Fibroblast of the conjunctiva (primary cell): ENCODE data around the gene PDE11A.
"Not testable (repeated sequence)": the region's sequence is repeated elsewhere in the genome, so short reads cannot be mapped to it uniquely, and the experiment has no call there.

Source experiments
- DNase-seq: peaks from one replicate; pipeline ENCODE4 v3.0.0-alpha.2; 2010; ENCODE audit warnings: low read depth

PDE11A gene

DNA sequence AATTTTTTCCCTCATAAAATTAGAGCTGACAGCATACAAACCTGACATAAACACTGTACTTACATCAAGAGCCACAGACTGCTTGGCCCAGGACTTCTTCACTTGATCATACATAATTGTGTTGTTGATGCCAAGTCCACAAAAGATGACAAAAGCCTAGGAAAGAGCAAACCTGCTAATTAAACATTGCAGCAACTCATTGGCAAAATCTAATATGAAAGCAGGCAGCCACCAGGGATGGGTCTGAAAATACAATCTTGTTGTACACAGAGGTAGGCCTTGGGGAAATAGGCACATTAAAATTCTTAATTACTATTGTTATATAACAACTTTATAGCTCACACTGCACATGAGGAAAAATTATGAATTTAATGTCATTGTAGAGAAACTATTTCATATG, 255.8 kb downstream of the PDE11A start:
- DNase-seq, result no peak

DNA sequence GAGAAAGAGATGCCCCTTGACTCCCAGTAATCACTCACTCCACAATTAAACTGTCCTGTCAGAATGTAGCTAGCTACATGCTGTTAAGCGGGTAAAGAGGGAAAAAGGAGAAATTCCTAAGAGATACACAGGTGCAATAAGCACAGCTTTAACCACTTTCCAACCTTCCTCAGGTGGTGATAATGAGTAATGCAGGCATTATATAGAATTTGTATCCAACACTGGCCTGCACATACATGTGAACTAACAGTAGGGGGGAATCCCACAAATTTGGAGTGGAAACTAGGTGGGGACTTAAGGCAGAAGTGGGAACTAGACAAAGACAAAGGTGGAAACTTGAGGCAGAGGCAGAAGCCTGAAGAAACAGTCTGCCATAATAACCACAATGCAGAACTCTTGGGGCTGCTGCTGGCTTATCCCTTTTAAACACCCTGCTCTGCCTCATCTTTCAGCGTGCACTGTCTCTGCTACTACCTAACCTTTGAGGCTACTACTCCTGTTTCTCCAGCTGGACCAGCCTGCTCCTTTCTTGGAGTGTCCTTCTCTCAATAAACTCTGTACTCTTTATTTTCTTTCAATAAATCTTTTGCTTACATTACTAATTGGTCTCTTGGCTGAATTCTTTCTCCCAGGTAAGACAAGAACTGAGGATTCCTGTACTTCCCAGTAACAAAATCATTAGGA, 259.7 kb downstream of the PDE11A start:
- DNase-seq, result no peak

- no peak for DNase-seq
Observed at GRCh38 chr2:177810906-177811305, 261.7 kb downstream of the PDE11A start.

DNA sequence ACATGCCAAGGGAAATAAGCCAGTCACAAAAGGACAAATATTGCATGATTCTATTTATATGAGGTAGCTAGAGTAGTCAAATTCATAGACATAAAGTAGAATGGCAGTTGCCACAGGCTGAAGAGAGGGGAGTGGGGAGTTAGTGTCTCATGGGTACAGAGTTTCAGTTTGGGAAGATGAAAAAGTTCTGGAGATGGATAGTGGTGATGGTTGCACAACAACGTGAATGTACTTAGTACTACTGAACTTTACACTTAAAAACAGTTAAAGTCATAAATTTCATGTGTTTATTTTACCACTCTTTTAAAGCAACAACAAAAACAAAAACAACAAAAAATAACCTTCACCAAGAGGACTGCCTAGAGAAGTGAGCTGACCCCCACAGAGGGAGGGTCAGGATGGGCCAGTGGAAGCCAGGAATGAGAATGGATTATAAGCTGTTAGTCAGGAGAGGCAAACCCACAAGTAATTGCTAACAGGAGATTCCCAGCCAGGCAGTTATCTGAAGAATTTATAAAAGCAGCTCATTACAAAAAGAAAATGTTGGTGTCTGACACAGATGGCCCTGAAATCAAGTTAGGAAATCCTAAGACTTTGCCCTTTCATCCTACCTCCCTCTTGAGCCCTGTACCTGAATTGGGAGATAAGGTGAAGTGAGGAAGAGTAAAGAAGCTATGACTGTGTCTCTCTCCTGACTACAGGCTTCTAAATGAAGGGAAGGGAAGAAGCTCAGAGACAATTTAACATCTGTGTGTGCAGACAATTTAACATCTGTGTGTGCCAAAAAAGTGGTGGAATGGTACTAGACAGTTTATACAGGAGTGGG, 263.4 kb downstream of the PDE11A start:
- DNase-seq, result no peak

DNA sequence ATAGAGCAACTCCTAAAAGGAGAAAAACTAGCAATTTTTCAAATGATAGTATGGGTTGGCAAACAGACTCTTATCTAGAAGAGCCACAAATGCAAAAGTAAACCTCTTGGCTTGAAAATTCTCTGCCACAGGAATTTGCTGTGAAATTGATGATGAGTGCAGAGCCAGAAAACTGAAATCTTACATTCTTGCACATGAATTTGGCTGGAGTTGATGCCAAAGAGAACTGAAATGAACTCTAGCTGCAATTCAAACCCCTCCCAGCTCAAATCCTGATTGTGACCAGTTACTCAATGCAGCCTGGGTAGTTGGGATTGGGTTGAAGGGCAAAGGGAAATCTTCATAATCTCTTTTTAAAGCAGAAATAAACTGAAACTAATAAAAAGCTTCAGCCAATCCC, 266.6 kb downstream of the PDE11A start:
- no peak for DNase-seq

- no peak for DNase-seq
Observed at GRCh38 chr2:177799531-177799930, 273.0 kb downstream of the PDE11A start.

- DNase-seq, result no peak
Observed at GRCh38 chr2:177797808-177798207, 274.8 kb downstream of the PDE11A start.

- DNase-seq, result no peak
Observed at GRCh38 chr2:177796654-177797415, 275.7 kb downstream of the PDE11A start.

GRCh38 chr2:177796011-177796410, 276.6 kb downstream of the PDE11A start:
- DNase-seq, result no peak

DNA sequence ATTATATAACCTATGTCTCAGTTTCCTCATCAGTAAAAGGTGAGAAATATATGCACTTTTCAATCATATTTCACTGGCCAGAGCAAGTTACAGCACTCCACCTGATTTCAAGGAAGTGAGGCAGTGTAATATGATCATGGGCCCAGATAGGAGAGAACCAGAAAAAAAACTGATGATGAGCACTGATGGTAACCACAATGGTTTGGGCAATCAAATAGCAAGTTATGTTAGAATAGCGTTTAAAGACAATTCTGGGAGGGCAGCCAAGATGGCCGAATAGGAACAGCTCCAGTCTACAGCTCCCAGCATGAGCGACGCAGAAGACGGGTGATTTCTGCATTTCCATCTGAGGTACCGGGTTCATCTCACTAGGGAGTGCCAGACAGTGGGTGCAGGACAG, 287.4 kb downstream of the PDE11A start:
- not testable (repeated sequence) for DNase-seq

DNA sequence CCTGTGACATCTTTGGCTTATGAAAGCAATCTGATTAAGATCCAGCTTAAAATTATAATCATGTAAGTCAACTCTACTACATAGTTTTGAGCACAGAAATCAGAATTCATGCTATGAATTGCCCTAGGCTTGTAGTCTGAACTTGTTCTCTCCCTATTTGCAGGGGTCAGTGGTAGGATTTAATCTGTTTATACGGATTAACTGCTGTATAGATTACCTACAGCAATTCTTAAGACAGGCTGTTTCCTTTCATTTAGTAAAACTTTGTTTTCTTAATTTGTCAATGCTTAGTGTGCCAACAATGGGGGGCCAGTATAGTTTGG, 287.9 kb downstream of the PDE11A start:
- no peak for DNase-seq

- DNase-seq, result no peak
Observed at GRCh38 chr2:177783835-177784744, 288.5 kb downstream of the PDE11A start.

DNA sequence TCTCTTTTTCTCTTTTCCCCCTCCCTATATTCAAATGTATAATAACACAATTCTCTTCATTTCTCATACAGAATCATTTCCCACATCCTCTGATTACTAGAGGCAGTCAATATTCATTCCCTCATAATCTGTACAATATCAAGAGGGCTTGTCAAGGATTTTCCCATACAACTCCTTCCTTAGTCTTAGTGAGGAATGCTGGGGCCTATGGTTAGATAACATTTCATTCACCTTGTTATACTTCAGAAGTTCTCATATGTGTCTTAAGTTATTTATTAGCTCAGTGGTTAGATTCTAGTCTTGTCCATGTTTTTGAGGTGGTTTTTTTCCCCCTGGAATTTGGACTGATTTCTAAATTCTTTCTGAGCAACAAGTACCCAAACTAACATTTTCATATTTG, 289.5 kb downstream of the PDE11A start:
- no peak for DNase-seq

GRCh38 chr2:177782613-177783012, 290.0 kb downstream of the PDE11A start:
- DNase-seq, result no peak

GRCh38 chr2:177778472-177778871, 294.1 kb downstream of the PDE11A start:
- DNase-seq, result no peak

DNA sequence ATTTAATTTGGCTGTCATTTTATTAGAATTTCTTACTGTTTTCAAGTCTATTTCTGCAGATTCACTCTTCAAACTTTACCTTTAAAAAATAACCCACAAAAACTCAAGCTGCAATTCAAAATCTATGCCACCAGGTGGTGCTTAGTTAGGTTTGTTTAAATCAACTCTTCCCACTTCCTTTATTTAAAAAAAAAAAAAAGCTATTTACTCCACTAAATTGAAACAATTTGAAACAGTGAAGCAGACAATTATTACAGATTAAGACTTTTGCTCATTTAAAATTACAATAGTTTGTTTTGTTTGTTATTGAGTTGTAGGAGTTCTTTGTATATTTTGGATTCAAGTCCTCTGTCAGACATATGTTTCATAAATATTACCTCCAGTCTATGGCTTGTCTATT, 300.0 kb downstream of the PDE11A start:
- DNase-seq, result no peak

- no peak for DNase-seq
Observed at GRCh38 chr2:177771191-177771590, 301.4 kb downstream of the PDE11A start.

- no peak for DNase-seq
Observed at GRCh38 chr2:177767768-177768167, 304.8 kb downstream of the PDE11A start.

DNA sequence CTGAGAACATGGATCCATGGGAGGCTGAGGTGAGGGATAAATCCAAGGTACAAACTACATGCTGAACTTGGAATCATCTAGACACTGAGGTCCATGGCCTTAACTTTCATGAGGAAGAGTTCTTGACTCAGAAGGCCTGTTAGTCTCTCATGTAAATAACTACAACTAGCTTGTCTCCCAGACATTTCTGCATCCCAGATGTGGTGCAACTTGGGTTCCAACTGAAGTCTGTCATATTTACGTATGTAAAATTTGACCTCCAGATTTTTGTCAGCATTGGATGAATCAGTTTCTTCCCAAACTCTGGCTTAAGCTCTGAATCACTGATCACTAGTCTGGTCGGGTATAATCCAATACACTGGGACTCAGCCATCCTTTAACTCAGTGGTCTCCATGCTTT, 306.9 kb downstream of the PDE11A start:
- no peak for DNase-seq

- peak; percentile 57 for DNase-seq
Observed at GRCh38 chr2:177763531-177764265, 308.9 kb downstream of the PDE11A start.

GRCh38 chr2:177759443-177759842, 313.1 kb downstream of the PDE11A start:
- DNase-seq, result no peak
